Fibroblast of villous mesenchyme (primary cell): ENCODE measurements around the gene OGFOD3. TPM values are rescaled to one million over a fixed set of nuclear protein-coding genes. Genes with fewer than 3 reads are reported as not detected.
"Not testable (repeated sequence)": the region's sequence is repeated elsewhere in the genome, so short reads cannot be mapped to it uniquely, and the experiment has no call there.

Experiments
- DNase-seq: peaks from one replicate; pipeline ENCODE4 v3.0.0-alpha.2; 2010; ENCODE audit warnings: low read depth
- H3K4me3 ChIP-seq: 2 replicates; pipeline ENCODE4 v1.5.1; 2011; ENCODE audit warnings: low read depth, mild to moderate bottlenecking, low read length
- total RNA-seq: library from RNA; depleted of rRNA; stranded (reverse); fragments of >200 nt; gene quantifications from 2 replicates; pipeline ENCODE4 v1.2.3, GENCODE V29; 2012
- TF ChIP-seq, protein P1 (sequence below): IDR thresholded peaks from 2 replicates; pipeline ENCODE4 v1.5.1; 2012; ENCODE audit warnings: low read depth, mild to moderate bottlenecking, low read length; ENCODE audit not compliant: insufficient read depth

OGFOD3 gene
- total RNA-seq, 1 donor: 20.7 TPM

DNA sequence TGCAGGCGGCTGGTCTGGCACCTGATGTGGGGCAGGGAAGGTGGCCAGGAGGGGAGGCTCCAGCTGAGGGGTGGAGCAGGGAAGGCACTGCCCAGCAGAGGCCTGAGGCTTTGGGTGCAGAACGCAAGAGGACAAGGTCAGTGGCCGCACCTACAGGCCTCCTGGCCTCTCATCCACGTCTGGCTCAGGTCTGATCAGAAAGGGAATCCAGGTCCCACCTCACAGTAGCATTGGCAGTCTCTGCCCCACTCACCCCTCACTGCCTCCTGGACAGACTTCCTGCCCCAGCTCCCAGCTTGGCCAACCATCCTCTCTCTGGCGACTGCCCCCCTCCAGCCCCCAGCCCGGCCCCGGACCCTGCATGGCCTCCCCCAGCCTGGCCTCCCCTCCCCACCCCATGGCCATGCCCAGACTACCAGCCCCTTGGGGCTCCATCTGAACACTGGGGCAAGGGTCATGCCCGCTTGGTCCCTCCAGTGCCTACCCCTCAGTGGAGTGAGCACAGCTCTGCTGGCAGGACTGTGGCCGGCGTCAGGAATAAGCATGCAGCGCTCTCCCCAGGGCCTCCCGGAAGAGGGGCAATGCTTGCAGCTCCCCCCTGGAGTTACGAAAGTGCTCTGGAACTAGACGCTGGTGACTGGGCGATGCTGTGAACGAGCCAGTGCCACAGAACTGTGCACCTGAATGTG is 42.2 kb downstream of the OGFOD3 start:
- DNase-seq: no peak
- TF ChIP-seq, protein P1, sequence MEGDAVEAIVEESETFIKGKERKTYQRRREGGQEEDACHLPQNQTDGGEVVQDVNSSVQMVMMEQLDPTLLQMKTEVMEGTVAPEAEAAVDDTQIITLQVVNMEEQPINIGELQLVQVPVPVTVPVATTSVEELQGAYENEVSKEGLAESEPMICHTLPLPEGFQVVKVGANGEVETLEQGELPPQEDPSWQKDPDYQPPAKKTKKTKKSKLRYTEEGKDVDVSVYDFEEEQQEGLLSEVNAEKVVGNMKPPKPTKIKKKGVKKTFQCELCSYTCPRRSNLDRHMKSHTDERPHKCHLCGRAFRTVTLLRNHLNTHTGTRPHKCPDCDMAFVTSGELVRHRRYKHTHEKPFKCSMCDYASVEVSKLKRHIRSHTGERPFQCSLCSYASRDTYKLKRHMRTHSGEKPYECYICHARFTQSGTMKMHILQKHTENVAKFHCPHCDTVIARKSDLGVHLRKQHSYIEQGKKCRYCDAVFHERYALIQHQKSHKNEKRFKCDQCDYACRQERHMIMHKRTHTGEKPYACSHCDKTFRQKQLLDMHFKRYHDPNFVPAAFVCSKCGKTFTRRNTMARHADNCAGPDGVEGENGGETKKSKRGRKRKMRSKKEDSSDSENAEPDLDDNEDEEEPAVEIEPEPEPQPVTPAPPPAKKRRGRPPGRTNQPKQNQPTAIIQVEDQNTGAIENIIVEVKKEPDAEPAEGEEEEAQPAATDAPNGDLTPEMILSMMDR: no peak
- H3K4me3 ChIP-seq: no peak overlapping the region

DNA sequence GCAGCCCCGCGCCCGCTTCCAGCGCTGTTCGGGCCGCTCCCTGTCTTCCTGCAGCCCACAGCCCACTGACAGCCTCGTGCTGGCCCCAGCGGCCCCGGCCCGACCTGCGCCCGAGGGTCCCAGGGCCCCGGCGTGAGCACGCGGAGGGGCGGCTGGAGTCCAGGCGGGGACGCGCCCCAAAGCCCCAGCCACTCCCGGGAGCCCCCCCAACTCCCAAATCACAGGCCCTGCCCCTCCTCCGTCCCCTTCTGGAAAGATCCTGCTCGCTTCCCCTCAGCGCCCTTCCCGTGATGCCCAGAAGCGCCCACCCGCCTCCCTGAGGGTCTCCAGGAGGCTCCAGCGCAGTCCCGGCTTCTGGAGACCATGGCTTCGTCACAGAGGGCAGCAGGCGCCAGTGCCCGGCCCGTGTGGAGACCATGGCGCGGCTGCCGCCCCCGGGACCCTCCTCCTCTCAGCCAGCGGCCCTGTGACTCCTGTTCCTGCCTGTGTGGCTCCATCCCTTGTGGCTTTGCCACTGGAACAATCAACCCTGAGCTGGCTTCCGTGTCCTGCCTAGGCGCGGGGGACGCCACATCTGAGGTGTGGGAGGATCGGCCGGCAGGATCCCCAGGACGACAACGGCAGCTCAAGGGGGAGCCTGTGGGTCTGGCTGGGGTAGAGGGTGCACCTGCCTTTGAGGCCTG is 42.9 kb downstream of the OGFOD3 start:
- TF ChIP-seq, protein P1: no peak
- no peak overlapping the region for H3K4me3 ChIP-seq
- no peak for DNase-seq

DNA sequence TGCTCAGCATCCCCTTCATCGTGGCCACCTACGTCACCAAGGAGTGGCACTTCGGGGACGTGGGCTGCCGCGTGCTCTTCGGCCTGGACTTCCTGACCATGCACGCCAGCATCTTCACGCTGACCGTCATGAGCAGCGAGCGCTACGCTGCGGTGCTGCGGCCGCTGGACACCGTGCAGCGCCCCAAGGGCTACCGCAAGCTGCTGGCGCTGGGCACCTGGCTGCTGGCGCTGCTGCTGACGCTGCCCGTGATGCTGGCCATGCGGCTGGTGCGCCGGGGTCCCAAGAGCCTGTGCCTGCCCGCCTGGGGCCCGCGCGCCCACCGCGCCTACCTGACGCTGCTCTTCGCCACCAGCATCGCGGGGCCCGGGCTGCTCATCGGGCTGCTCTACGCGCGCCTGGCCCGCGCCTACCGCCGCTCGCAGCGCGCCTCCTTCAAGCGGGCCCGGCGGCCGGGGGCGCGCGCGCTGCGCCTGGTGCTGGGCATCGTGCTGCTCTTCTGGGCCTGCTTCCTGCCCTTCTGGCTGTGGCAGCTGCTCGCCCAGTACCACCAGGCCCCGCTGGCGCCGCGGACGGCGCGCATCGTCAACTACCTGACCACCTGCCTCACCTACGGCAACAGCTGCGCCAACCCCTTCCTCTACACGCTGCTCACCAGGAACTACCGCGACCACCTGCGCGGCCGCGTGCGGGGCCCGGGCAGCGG is 43.6 kb downstream of the OGFOD3 start:
- TF ChIP-seq, protein P1: no peak
- H3K4me3 ChIP-seq: no peak overlapping the region
- DNase-seq: no peak

DNA sequence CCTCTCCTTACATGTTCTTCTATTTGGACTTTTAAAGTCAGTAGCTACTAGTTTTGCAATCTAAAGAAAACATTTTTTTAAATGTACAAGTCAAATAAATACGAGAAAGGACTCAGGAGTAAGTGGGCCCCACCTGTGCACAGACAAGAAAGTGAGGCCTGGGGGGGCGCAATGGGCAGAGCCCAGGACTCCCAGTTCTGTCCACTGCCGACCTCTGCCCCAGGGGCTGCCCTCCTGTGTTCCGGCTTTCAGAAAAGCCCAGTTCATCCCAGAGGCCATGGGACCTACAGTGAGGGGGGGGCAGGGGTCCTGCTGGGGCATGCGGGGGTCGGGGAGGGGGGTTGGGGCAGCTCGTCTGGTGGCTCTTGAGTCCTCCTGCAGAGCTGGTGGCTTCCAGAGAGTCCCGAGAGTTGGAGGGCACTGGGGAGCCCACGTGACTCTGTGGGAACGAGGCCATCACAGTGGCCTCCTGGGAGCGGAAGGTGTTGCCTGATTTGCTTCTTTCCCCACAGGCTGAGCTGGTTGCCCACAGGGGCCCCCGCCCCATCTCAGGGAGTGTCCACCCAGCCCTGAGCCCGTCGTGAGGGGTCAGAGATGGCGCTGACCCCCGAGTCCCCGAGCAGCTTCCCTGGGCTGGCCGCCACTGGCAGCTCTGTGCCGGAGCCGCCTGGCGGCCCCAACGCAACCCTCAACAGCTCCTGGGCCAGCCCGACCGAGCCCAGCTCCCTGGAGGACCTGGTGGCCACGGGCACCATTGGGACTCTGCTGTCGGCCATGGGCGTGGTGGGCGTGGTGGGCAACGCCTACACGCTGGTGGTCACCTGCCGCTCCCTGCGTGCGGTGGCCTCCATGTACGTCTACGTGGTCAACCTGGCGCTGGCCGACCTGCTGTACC is 44.4 kb downstream of the OGFOD3 start:
- DNase-seq: no peak
- H3K4me3 ChIP-seq: no peak overlapping the region
- TF ChIP-seq, protein P1: no peak

DNA sequence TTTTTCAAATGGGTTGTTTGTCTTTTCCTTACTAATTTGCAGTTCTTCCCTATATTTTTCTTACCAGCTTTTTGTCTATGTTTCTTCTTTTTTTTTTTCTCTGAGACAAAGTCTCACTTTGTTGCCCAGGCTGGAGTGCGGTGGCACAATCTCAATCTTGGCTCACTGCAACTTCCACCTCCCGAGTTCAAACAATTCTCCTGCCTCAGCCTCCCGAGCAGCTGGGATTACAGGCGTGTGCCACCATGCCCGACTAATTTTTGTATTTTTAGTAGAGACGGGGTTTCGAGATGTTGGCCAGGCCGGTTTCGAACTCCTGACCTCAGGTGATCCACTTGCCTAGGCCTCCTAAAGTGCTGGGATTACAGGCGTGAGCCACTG is 45.3 kb downstream of the OGFOD3 start:
- not testable (repeated sequence) for H3K4me3 ChIP-seq, DNase-seq

DNA sequence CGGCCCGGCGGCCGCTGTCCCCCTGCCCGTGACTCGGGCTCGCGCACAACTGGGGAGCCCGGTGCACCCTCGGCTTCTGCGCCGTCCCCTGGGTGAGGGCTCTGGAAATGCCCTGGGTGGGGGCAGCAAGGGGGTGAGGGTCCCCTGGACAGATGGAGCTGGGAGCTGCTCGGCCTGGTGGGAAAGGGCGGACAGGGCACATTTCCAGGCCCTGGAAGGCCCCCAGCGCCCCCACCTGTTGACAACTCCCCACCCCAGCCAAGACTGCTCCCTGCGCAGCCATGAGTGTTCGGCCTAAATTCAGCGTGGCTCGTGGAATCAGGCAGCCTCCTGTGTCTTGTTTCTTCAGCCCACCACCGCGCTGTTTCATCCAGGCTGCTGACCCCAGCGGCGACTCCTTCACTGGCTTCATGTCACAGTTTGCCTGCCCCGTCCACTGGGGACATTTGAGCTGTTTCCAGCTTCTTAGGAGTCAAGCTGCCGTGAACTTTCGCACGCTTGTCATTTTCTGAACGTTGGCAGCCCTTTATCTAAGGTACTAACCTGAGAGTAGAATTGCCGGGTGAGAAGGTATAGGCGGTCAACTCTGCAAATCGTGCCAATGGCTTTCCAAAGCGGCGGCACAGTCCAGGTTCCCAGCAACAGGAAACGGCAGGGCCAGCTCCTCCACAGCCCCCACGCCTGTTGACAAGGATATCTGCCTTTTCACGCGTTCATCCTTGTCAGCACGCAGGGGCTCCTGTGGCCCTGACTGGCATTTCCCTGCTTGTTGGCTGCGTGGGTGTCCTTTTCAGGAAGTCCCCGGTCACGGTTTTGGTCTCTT is 45.9 kb downstream of the OGFOD3 start:
- TF ChIP-seq, protein P1: no peak
- H3K4me3 ChIP-seq: no peak overlapping the region
- no peak for DNase-seq
